Fibroblast of skin of left biceps (primary cell): ENCODE data around the gene PRPF8.

Source experiments
- DNase-seq, 2 experiments: peaks; one replicate each; pipeline ENCODE4 v3.0.0-alpha.2; 2013; ENCODE audit warnings: low read depth in 2 of 2

Gene PRPF8

GRCh38 chr17:1627182-1627981, 57.3 kb downstream of the PRPF8 start:
- DNase-seq, result no peak

DNA sequence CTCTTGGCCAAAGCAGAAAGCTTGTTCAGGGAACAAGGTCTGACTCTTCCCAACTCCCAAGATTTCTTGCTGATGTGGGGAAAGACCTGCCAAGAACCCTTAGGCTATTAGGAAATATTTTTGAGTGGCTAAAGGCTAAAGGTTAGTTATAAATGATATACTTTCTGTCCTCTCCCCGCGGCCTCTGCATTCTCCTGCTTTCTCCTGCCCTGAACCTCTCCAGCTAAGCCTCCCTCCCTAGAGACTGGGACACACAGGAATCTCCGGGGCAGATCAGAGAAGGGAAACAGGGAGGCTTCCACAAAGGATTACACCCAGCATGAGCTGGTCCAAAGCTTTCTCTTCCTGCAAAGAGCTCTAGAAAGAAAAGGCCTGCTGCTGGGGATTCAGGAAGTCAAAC, 58.3 kb downstream of the PRPF8 start:
- no peak for DNase-seq

- DNase-seq, result no peak
These were observed 59.1 kb downstream of the PRPF8 start for GRCh38 chr17:1625581-1625980.

- no peak for DNase-seq
These were observed 59.6 kb downstream of the PRPF8 start for GRCh38 chr17:1625053-1625452.

DNA sequence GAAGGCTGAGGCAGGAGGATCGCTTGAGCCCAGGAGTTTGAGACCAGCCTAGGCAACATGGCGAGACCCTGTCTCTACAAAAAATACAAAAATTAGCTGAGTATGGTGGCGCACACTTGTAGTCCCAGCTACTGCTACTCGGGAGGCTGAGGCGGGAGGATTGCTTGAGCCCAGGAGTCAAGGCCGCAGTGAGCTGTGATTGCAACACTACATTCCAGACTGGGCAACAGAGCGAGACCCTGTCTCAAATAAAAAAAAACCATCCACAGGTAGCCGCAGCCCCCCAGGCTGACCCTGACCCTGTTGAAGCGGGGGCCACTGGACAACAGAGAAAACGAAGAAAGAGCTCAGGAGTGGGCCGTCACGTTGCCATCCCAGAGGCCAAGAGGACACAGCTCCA, 60.0 kb downstream of the PRPF8 start:
- no peak for DNase-seq

DNA sequence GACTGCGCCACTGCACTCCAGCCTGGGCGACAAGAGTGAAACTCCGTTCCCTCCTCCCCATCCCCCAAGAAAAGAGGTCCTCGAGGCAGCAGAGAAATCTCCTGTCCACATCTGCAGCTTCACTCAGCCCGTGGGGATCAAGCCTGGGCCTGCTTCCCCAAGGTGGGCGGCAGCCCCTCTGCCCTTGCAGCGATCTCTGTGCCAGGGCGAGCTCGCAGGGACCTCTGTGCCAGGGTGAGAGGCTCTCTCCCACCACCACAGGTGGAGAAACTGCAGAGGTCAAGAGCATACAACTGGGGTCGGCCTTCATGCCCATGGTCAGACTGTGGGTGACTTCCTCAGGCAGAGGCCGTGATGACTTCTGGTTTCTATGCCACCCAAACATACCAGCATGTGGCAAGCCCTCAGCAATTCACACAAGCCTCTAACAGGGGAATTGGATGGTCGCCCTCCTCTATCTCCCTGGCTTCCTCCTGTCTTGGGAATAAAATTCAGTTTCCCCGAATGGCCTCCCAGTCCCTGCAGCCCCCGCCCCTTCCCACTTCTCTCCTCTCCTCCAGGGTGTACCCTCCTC, 61.5 kb downstream of the PRPF8 start:
- no peak for DNase-seq

DNA sequence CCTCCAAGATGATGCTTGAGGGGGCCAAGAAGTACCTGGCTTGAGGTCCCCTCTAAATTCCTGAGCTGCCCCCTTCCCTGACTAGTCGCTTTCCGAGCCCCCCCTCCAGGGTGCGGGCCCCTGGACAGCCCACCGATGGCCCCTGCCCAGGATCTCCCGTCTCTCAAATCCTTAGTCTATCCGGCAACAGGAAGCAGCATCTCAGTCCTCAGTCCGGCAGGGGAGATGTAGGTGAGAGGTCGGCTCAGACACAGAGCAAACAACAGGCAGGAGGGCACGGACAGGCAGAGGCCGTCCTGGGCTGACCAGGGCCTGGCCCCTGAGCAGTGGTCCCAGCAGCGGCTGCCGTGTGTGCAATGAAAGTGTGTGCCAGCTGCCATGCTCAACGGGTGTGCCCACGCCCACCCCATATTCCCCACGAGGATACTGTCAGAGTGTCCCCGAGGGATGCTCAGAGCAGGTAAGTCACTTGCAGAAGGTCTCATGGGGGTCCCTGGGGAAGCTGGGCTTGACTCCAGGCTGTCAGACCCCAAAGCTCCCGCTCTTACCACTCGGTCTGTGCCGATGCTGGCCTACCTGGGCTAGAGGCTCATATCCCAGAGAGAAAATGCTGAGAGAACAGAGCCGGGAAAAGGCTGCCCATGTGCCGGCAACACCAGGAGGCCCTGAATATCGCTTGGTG, 63.3 kb downstream of the PRPF8 start:
- no peak for DNase-seq

DNA sequence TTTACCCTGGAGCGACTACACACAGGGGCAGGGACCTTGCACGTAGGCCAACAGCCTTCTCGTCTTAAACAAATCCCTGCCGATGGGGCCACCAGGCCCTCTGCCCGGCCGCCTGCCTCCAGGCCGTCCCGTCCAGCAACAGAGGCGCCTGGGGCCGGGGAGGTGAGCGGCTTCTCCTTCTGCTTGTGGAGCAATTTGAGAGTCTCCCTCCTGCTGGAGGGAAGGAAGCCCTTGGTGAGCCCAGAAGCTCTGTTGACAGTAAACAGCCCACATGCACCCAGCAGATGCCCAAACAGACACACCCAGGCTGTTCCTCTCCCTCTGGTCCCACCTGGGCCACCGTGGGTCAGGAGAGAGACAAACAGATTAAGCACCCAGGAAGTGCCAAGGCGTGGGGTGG, 64.2 kb downstream of the PRPF8 start:
- no peak for DNase-seq

DNA sequence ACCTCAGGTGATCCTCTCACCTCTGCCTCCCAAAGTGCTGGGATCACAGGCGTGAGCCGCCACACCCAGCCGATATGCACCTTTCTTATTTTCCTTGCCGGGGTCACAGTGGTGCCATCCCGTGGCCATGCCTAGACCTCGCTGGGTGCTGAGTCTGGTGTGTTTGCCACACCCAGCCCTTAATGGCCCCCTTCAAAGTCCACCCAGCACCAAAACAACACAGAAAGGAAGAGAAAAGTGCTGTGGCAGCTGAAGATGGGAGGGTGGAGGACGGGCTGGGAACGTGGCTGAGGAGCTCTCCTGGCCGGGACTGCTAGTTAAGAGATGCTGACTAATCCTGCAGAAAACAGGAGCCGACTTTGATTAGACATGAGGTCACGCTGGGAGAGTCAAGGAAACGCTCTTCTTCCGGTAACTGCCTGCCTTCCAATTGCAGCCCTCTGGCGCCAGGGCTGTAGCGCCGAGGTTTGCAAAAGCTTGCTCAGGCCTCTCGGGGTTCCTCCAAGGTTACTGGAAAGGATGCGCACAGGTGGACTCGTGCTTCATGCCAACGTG, 67.0 kb downstream of the PRPF8 start:
- peak in 1 of 2 experiments; percentile 21 for DNase-seq

DNA sequence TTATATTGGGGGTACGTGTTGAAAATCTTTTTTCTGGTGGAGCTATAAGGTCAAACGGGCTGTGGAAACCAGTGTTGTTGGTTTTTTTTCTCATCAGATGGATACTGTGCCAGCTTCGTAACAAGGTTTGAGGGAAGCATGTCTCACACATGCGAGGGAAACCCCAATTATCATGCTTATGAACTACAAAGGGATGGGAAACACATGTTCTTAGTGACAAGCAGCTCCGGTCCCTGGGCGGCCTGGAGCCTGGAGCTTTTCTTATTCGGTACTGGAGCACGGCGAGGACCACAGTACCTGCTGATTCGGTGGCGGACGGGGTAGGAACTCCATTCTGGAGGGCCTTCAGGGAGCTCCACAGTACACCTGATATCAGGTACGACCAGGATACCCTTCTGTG, 68.6 kb downstream of the PRPF8 start:
- no peak for DNase-seq

- DNase-seq, result no peak
These were observed 72.3 kb downstream of the PRPF8 start for GRCh38 chr17:1612400-1612799.

GRCh38 chr17:1611715-1612114, 73.0 kb downstream of the PRPF8 start:
- no peak for DNase-seq

- DNase-seq, result no peak
These were observed 76.0 kb downstream of the PRPF8 start for GRCh38 chr17:1608676-1609075.

- DNase-seq, result no peak
These were observed 76.7 kb downstream of the PRPF8 start for GRCh38 chr17:1607971-1608320.

DNA sequence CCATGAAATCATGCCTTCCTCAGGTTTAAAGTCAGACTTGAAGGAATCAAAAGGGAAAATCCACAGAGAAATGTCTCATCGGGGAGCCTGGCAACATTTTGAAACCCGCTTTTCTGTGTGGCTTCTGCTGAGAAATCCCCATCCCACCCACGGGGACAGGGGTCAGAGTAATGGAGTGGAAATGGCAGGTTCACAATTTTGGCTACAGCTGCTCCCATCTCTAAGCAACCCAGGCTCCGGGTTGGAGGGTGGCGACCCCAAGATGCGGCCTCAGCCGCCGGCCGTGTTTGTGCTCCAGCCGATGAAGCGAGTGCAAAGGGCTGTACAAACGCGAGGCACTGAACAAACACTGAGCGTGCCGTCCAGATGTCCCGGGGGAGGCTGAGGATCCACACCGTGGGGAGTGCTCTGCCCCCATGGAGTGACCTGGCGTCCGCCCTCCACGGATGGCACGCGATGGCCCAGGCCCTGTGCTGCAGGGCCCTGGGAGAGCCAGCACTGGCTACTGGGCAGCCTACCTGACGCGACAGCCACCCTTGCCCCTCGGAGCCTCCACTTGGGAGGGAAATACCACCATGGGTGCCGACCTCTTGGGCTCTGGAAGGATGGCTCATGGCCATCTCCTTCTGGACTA, 78.2 kb downstream of the PRPF8 start:
- no peak for DNase-seq

DNA sequence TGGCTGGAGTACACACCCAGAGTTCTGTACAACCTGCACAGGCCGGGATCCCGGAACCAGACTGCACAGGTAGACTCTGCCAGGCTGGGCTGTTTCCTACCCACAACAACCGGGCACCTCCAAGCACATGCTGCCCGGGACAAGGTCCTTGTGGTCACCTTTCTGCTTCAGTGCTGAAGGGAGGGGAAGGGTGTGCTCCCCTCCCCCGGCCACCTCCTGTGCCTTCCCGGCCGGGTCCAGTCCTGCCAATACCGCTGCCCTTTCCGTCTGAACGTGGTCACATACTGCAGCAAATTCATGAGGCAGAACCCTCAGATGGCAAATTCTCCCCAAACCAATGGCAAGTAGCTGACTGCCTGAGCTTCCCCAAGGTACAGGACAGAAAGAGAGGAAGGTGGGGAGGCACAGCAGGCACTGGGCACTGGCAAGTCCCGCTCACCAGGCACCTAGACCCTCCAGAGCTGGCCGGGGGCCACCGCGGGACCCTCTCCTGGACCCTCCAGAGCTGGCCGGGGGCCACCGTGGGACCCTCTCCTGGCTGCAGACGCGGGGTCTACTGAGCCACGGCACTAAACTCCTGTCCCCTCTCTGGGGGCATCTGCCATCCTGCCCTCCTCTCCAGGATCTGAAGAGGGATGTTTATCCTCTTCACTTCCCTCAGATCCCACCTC, 78.9 kb downstream of the PRPF8 start:
- DNase-seq, result no peak

- no peak for DNase-seq
These were observed 79.7 kb downstream of the PRPF8 start for GRCh38 chr17:1604831-1605528.

DNA sequence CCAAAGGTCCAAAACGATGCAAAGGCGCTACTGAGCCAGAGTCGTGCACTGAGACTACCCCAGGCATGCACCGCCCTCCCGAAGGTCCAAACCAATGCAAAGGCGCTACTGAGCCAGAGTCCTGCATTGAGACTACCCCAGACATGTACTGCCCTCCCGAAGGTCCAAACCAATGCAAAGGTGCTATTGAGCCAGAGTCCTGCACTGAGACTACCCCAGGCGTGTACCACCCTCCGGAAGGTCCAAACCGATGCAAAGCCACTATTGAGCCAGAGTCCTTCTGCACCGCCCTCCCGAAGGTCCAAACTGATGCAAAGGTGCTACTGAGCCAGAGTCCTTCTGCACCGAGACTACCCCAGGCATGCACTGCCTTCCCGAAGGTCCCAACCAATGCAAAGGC, 83.1 kb downstream of the PRPF8 start:
- no peak for DNase-seq
